Stomach (tissue), 4 donors: ENCODE results near the gene SFMBT2.

Experiments used
- EP300 ChIP-seq: sonication (generic); formaldehyde crosslinking; IDR thresholded peaks from one replicate; pipeline ENCODE4 v1.6.1; 2017; ENCODE audit warnings: antibody characterized with exemption
- POLR2A ChIP-seq, 4 donors: fragments of 450-650 bp; IDR thresholded peaks; one replicate each; pipeline ENCODE4 v1.6.1; 2016; ENCODE audit warnings: antibody characterized with exemption in 4 of 4, control low read depth in 2 of 4, mild to moderate bottlenecking in 1 of 4, moderate library complexity in 1 of 4
- POLR2AphosphoS5 ChIP-seq, 3 donors: sonication (generic); formaldehyde crosslinking; IDR thresholded peaks; one replicate each; pipeline ENCODE4 v1.6.1; 2016; ENCODE audit warnings: antibody characterized with exemption in 3 of 3
- TF ChIP-seq, protein P1 (sequence below), 7 experiments: fragments of 450-650 bp in 4 of 7; fragments of 200-600 bp in 3 of 7; sonication (generic) in 3 of 7; IDR thresholded peaks; one replicate each; pipeline ENCODE4 v1.5.1; 2016 to 2019; ENCODE audit warnings: antibody characterized with exemption in 7 of 7, control low read depth in 2 of 7, mild to moderate bottlenecking in 1 of 7

DNA sequence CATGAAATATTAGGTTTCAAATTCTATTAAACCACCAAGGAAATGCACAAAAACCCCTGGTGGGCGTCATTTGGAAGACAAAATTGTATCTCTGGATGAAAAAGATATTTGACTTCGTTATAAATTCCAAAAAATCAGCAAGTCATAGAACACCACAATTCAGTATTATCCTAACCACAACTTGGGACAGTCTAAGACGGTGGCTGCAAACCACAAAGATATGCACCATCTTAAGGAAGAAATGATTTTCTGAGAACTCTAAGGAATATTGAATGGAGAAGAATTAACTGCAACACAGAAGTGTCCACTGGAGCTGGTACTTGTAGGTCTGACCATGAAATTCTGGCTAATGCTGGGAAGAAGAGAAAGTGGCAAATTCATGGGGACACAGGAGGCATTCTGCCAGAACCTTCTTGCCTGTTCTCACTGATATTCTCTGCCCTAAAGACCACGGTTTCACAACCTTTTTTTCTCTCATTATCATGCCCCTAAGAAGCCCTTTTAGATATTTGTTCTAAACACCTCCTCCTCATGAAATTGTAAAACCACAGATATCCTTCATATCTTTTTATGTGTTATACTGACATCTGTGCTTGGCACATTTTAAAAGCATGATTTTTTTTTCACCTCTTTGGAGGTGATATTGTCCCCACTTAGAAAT lies 92.9 kb downstream of the SFMBT2 start:
- TF ChIP-seq, protein P1, sequence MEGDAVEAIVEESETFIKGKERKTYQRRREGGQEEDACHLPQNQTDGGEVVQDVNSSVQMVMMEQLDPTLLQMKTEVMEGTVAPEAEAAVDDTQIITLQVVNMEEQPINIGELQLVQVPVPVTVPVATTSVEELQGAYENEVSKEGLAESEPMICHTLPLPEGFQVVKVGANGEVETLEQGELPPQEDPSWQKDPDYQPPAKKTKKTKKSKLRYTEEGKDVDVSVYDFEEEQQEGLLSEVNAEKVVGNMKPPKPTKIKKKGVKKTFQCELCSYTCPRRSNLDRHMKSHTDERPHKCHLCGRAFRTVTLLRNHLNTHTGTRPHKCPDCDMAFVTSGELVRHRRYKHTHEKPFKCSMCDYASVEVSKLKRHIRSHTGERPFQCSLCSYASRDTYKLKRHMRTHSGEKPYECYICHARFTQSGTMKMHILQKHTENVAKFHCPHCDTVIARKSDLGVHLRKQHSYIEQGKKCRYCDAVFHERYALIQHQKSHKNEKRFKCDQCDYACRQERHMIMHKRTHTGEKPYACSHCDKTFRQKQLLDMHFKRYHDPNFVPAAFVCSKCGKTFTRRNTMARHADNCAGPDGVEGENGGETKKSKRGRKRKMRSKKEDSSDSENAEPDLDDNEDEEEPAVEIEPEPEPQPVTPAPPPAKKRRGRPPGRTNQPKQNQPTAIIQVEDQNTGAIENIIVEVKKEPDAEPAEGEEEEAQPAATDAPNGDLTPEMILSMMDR (IDR thresholded peaks at IDR 0.05) = no peak
- TF ChIP-seq POLR2A (IDR thresholded peaks at IDR 0.05) (no peak), POLR2AphosphoS5 (IDR thresholded peaks at IDR 0.05) (no peak), EP300 (no peak)
